Activated CD8-positive, alpha-beta memory T cell treated with anti-CD3 and anti-CD28 coated beads, Interleukin-2, amount 10 ng/mL, durations not matched to agents 7 days and 5 days (primary cell): ENCODE measurements around the gene LLGL2. TPM values are rescaled to one million over a fixed set of nuclear protein-coding genes. Genes with fewer than 3 reads are reported as not detected.
A peak's percentile ranks its signal among the peaks of the same experiment; 100 is the strongest.

Experiments
- ATAC-seq: fragments of 150-1000 bp; cut with Tn5 transposase; one replicate; pipeline ENCODE4 v1.10.0; 2021; ENCODE audit warnings: moderate library complexity
- CTCF ChIA-PET: fragments of 350-600 bp; sonication (Branson Sonifier 250); formaldehyde crosslinking; loops from one replicate; lab custom pipeline; 2021; ENCODE audit warnings: antibody characterized with exemption; lab: Charles Lee
- DNase-seq: peaks from one replicate; pipeline ENCODE4 v3.0.0-alpha.2; 2020
- H3K27ac Mint-ChIP-seq: one replicate; pipeline ENCODE4 v1.8.0; 2021; ENCODE audit warnings: mild to moderate bottlenecking, mixed read lengths
- H3K27me3 Mint-ChIP-seq: one replicate; pipeline ENCODE4 v1.8.0; 2021; ENCODE audit warnings: mixed read lengths
- H3K36me3 Mint-ChIP-seq: one replicate; pipeline ENCODE4 v1.8.0; 2021; ENCODE audit warnings: mild to moderate bottlenecking, mixed read lengths
- H3K4me1 Mint-ChIP-seq: one replicate; pipeline ENCODE4 v1.8.0; 2021; ENCODE audit warnings: mixed read lengths
- H3K4me3 Mint-ChIP-seq: one replicate; pipeline ENCODE4 v1.8.0; 2021; ENCODE audit warnings: mild to moderate bottlenecking, moderate library complexity, mixed read lengths
- H3K9me3 Mint-ChIP-seq: one replicate; pipeline ENCODE4 v1.8.0; 2022; ENCODE audit warnings: low read depth, mixed read lengths
- total RNA-seq, 2 experiments: library from RNA; stranded (reverse); gene quantifications; one replicate each; pipeline ENCODE4 v1.2.3, GENCODE V29; 2021

LLGL2 gene
- total RNA-seq, 2 experiments from 2014 or later = 15.7 to 30.5 TPM

DNA sequence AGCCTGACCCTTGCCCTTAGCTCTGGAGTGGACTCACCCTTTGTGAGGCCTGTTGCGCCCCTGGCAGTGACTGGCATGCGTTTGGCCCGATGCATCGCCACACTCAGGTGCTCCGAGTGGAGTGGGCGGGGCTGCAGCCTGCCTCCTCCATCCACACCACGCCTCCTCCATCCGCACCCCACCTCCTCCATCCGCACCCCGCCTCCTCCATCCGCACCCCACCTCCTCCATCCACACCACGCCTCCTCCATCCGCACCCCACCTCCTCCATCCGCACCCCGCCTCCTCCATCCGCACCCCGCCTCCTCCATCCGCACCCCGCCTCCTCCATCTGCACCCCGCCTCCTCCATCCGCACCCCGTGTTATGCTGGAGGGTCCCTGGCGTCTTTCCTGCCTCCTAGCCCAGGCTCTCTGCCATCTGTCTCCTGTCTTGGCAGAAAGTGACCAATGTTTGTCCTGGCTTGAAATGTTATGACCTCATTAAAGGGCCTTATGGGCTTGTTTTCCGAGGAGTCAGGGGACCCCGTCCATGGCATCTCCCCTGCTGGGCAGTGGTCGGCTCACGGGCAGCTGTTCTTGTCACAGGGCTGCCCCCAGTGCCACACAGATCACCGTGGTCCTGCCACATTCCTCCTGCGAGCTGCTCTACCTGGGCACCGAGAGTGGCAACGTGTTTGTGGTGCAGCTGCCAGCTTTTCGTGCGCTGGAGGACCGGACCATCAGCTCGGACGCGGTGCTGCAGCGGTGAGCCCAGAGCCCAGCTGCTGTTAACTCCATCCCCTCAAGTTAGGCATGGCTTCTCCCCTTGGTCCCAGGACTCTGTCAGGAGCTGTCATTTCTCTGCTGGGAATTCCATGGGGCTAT, 33.4 kb downstream of the LLGL2 start:
- ATAC-seq (no peak), DNase-seq (no peak)
- H3K9me3 Mint-ChIP-seq = no peaks in the 10 kb centered on the region
- no peak overlapping the region for H3K27ac Mint-ChIP-seq
- H3K27me3 Mint-ChIP-seq = no peaks in the 10 kb centered on the region
- CTCF ChIA-PET = no interaction called here
- H3K36me3 Mint-ChIP-seq = no peaks in the 10 kb centered on the region
- H3K4me3 Mint-ChIP-seq = no peak overlapping the region
- H3K4me1 Mint-ChIP-seq = no peaks in the 10 kb centered on the region

DNA sequence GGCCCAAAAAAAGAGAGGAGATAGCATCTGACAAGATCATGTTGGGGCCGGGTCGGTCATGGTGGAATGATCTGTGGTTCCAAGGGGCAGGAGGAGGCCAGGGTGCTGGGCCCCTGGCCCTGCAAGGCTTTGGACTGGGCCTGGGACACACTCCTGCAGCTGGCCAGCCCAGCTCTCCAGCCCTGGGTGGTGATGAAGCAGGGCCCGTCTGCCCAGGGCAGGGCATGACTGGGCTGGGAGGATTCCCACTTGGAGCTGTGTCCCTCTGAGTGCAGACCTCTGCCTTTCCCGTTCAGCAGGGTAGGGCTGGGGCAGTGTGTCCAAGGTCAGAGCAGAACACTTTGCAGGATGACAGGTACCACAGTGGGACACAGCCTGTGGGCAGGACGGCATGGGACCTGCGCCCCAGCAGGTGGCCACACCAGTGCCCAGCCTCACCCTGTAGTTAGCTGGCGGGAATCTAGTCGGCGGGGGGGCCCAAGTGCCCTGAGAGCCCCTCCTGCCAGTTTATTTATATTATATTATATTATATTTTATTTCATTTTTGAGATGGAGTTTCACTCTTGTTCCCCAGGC, 34.5 kb downstream of the LLGL2 start:
- Mint-ChIP-seq H3K4me3 (no peak overlapping the region), H3K36me3 (no peaks in the 10 kb centered on the region), H3K4me1 (no peaks in the 10 kb centered on the region), H3K9me3 (no peaks in the 10 kb centered on the region), H3K27ac (no peak overlapping the region), H3K27me3 (no peaks in the 10 kb centered on the region)
- ATAC-seq (no peak), DNase-seq (no peak)
- CTCF ChIA-PET = interaction anchor here (1.5 kb wide), 1 partner anchor 41 kb away, joined by 3 read pairs; no protein-coding TSS in a partner anchor

DNA sequence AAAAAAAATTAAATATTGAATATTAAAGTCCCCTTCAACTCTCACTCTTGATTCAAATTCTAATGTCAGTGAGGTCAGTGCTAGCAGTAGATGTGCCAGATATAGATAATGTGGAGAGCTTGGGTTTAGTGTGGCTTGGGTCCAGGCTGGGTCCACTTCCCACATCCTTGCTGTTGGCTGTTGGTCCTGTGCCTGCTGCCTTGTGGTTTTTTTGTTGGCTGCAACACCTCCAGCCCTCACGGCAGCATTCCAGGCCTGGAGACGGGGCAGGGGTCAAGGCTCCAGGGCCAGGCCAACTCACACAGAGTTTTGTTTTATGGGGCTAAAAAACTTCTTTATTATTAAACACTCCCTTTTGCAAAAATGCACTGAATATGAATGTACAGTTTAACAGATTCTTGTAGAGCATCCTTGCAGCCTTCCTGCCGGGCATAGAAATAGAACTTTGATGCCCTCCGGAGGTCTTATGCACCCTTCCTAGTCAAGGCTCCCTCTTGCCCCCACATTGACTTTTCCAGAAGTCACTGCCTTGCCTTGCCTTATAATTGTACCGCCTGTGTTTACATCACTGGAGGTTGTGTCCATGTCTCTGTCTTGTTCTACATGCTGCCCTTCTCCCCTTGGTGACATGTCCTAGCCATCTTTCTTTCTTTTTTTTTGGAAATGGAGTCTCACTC, 36.6 kb downstream of the LLGL2 start:
- Mint-ChIP-seq H3K36me3 (no peaks in the 10 kb centered on the region), H3K4me3 (no peak overlapping the region), H3K27me3 (no peaks in the 10 kb centered on the region), H3K9me3 (no peaks in the 10 kb centered on the region), H3K27ac (no peak overlapping the region), H3K4me1 (no peaks in the 10 kb centered on the region)
- DNase-seq = no peak
- no peak for ATAC-seq
- CTCF ChIA-PET = no interaction called here

DNA sequence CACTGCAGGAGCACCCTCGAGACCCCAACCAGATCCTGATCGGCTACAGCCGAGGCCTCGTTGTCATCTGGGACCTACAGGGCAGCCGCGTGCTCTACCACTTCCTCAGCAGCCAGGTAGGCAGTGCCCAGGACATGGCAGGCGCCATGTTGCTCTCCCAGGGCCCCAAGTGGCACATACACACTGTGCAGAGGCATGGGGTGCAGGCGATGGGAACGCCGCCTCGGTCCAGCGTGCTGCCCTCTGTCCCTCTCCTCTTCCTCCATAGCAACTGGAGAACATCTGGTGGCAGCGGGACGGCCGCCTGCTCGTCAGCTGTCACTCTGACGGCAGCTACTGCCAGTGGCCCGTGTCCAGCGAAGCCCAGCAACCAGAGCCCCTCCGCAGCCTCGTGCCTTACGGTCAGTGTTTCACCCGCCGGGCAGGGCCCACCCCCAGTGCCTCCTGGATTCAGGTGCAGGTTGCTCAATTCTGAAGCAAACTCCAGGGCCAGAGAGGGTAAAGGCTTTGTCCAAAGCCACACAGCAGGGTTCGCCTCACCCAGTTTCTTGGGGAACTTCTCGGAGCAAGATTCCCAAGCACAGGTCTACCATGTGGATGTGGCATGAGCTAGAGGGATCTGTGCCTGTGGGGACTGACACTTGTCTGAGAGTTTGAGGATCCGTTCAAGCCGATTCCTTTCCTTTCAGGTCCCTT, 37.7 kb downstream of the LLGL2 start:
- CTCF ChIA-PET = no interaction called here
- Mint-ChIP-seq H3K9me3 (no peaks in the 10 kb centered on the region), H3K4me1 (no peaks in the 10 kb centered on the region), H3K27me3 (no peaks in the 10 kb centered on the region), H3K27ac (no peak overlapping the region), H3K4me3 (no peak overlapping the region), H3K36me3 (no peaks in the 10 kb centered on the region)
- DNase-seq (no peak), ATAC-seq (no peak)

DNA sequence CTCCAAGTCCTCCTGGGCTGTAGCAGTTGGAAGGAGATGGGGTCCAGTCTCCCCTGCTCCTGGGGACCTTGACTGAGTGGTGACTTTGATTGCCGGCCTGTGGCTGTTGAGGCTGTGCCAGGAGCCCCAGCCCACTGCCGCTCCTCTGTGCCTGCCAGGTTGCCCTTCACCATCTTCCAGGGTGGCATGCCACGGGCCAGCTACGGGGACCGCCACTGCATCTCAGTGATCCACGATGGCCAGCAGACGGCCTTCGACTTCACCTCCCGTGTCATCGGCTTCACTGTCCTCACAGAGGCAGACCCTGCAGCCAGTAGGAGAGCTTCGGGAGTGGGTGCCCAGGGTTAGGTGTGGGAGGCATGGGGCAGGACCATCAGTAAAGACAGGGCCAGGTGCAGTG, 38.7 kb downstream of the LLGL2 start:
- no peak overlapping the region for H3K27ac Mint-ChIP-seq
- no peak for DNase-seq

DNA sequence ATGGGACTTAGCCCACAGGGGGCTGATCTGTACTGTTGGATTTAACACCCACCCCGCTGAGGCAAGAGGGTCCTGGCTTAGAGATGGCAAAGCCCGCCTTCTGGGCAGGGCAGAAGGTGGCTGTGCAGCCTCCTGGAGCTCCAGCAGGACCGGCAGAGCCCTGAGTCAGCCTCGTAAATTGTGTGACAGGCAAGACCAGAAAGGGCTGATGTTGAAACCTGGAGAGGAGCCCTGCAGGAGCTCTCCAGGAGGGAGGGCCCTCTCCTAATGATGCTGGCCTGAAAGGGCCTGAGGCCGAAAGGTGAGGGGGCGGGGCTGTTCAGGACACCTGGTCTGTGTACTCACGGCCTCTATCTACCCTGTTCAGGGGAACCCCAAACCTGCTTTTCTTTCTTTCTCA, 39.6 kb downstream of the LLGL2 start:
- no peaks in the 10 kb centered on the region for H3K9me3 Mint-ChIP-seq
- H3K27ac Mint-ChIP-seq = no peak overlapping the region
- no peaks in the 10 kb centered on the region for H3K27me3 Mint-ChIP-seq
- CTCF ChIA-PET = interaction anchor here (0.8 to 1.0 kb wide), 2 partner anchors 23 to 68 kb away, joined by 3 read pairs; partner anchors contain the start of gene SMIM5
- H3K4me3 Mint-ChIP-seq = no peak overlapping the region
- H3K4me1 Mint-ChIP-seq = no peaks in the 10 kb centered on the region
- no peaks in the 10 kb centered on the region for H3K36me3 Mint-ChIP-seq
- ATAC-seq (no peak), DNase-seq (no peak)

More for the DNA sequence above, 38.7 kb downstream of the LLGL2 start:
- ATAC-seq = no peak
- Mint-ChIP-seq H3K36me3 (no peaks in the 10 kb centered on the region), H3K4me3 (no peak overlapping the region), H3K27me3 (no peaks in the 10 kb centered on the region), H3K4me1 (no peaks in the 10 kb centered on the region), H3K9me3 (no peaks in the 10 kb centered on the region)
- CTCF ChIA-PET = no interaction called here

DNA sequence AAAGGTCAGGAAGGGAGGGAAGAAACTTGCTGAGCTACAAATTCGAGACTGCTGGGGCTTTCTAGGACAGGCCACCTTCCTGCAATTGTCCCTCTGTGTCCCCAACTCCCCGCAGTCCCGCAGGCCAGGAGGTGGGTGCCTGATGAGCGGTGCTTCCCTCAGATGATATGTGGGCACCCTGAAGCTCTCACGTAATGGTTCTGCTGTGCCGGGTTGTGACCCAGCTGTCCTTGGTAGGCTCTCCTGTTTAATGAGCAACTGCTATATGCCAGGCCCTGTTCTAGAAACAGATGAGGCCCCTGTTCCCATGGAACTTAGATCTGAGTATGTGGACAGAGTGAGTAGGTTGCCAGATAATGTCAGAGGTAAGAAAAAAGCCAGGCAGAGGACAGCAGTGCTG, 40.1 kb downstream of the LLGL2 start:
- CTCF ChIA-PET = interaction anchor here (0.8 to 1.0 kb wide), 2 partner anchors 23 to 67 kb away, joined by 3 read pairs; partner anchors contain the start of gene SMIM5
- H3K36me3 Mint-ChIP-seq = no peaks in the 10 kb centered on the region
- H3K27me3 Mint-ChIP-seq = no peaks in the 10 kb centered on the region
- no peak overlapping the region for H3K4me3 Mint-ChIP-seq
- DNase-seq (no peak), ATAC-seq (no peak)
- no peak overlapping the region for H3K27ac Mint-ChIP-seq
- H3K4me1 Mint-ChIP-seq = peaks cover under 1% of the 10 kb centered on the region
- no peaks in the 10 kb centered on the region for H3K9me3 Mint-ChIP-seq

DNA sequence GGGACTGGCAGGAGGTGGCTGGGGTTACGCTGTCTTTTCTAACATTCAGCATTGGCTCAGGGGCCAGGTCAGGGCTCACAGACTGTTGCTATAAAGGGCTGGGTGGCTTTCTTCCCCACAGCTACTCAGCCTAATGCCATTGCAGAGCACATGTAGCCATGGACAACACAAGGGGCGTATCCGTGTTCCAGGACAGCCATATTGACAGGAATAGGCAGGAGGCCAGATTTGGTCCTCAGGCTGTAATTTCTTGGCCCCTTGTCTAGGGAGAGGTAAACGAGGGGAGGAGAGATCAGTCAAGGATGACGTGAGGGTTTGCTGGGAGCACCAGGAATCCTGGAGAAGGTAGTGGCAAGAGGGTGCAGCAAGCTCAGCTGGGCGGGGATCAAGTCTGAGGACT, 40.9 kb downstream of the LLGL2 start:
- Mint-ChIP-seq H3K36me3 (no peaks in the 10 kb centered on the region), H3K4me3 (no peak overlapping the region), H3K4me1 (peaks cover 7% of the 10 kb centered on the region), H3K9me3 (no peaks in the 10 kb centered on the region), H3K27ac (no peak overlapping the region), H3K27me3 (no peaks in the 10 kb centered on the region)
- CTCF ChIA-PET = no interaction called here
- no peak for DNase-seq
- no peak for ATAC-seq

DNA sequence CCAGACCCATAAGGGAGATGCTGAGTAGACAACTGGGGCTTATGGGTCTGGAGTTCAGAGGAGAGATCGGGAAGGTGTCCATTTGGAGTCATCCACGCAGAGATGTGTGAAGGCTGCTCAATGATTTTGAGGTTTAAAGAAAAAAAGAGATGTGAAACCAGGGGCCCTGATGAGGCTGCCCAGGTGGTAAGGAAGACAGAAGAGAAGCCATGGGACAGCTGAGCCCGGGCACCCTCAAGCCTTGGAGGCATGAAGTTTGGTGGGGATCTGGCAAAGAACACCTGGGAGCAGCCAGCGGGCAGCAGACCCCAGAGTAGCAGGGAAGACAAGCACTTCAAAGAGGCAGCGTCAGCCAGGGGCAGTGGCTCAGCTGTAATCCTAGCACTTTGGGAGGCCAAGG, 41.3 kb downstream of the LLGL2 start:
- Mint-ChIP-seq H3K27me3 (no peaks in the 10 kb centered on the region), H3K9me3 (no peaks in the 10 kb centered on the region), H3K4me1 (peaks cover 8% of the 10 kb centered on the region), H3K36me3 (no peaks in the 10 kb centered on the region), H3K4me3 (no peak overlapping the region), H3K27ac (no peak overlapping the region)
- DNase-seq (no peak), ATAC-seq (no peak)
- CTCF ChIA-PET = no interaction called here

DNA sequence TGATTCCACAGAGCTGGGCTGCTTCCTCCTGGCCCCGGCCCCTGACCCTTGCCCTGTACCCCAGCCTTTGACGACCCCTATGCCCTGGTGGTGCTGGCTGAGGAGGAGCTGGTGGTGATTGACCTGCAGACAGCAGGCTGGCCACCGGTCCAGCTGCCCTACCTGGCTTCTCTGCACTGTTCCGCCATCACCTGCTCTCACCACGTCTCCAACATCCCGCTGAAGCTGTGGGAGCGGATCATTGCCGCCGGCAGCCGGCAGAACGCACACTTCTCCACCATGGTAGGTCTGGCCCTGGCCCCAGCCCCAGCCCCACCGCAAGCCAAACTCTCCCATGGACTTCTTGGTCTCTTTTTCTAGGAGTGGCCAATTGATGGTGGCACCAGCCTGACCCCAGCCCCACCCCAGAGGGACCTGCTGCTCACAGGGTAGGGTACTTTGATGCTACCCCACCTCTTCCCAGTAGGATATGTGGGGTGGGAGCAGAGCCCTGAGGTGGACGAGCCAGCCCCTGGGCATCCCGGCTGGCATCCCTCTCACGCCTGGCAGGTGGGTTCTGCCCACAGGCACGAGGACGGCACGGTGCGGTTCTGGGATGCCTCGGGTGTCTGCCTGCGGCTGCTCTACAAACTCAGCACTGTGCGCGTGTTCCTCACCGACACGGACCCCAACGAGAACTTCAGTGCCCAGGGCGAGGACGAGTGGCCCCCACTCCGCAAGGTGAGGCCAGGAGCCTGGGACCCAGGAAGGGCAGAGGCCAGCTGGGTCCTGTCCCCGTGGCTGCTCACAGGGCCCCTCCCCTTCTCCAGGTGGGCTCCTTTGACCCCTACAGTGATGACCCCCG, 43.1 kb downstream of the LLGL2 start:
- H3K36me3 Mint-ChIP-seq = no peaks in the 10 kb centered on the region
- no peaks in the 10 kb centered on the region for H3K27me3 Mint-ChIP-seq
- no peaks in the 10 kb centered on the region for H3K9me3 Mint-ChIP-seq

DNA sequence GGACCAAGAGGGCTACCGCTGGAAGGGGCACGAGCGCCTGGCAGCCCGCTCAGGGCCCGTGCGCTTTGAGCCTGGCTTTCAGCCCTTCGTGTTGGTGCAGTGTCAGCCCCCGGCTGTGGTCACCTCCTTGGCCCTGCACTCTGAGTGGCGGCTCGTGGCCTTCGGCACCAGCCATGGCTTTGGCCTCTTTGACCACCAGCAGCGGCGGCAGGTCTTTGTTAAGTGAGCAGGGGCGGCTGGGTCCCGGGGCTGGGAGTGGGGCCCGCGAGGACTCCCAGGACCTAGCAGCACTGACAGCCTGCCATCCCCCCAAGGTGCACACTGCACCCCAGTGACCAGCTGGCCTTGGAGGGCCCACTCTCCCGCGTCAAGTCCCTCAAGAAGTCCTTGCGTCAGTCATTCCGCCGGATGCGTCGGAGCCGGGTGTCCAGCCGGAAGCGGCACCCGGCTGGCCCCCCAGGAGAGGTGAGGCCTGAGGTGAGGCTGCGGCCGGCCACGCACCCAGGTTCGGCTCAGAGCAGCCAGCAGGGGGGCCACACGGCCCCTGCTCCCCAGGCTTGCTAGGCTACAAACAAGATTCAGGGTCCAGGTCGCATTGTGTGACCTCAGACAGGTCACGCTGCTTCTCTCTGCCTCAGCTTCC, 44.7 kb downstream of the LLGL2 start:
- CTCF ChIA-PET = interaction anchor here (0.7 to 2.2 kb wide), 3 partner anchors 18 to 177 kb away, joined by 3 to 5 read pairs (median 4); no protein-coding TSS in a partner anchor
- no peak overlapping the region for H3K27ac Mint-ChIP-seq

More for the DNA sequence above, 43.1 kb downstream of the LLGL2 start:
- CTCF ChIA-PET = interaction anchor here (1.4 to 2.2 kb wide), 2 partner anchors 64 to 179 kb away, joined by 4 to 5 read pairs; partner anchors contain the start of gene SMIM5
- ATAC-seq (no peak), DNase-seq (no peak)
- no peak overlapping the region for H3K27ac Mint-ChIP-seq
- H3K4me3 Mint-ChIP-seq = no peak overlapping the region
- peaks cover 8% of the 10 kb centered on the region for H3K4me1 Mint-ChIP-seq

DNA sequence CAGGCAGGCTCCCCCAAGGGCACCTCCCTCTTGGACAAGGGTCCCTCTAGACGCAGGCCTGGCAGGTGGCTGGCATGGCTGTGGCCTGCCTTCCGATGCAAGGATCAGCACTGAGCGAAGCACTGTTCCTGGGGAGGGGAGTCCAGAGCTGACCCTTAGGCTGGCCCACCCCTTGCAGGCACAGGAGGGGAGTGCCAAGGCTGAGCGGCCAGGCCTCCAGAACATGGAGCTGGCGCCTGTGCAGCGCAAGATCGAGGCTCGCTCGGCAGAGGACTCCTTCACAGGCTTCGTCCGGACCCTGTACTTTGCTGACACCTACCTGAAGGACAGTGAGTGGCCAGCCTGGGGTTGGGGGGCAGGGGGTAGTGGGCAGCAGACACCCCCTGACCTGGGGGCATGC, 45.3 kb downstream of the LLGL2 start:
- peak overlapping the region; percentile 78 for H3K27ac Mint-ChIP-seq
- DNase-seq (no peak), ATAC-seq (no peak)
- H3K4me1 Mint-ChIP-seq = peaks cover 8% of the 10 kb centered on the region
- H3K27me3 Mint-ChIP-seq = no peaks in the 10 kb centered on the region
- H3K36me3 Mint-ChIP-seq = no peaks in the 10 kb centered on the region
- no peak overlapping the region for H3K4me3 Mint-ChIP-seq
- CTCF ChIA-PET = interaction anchor here (0.8 to 2.2 kb wide), 4 partner anchors 18 to 179 kb away, joined by 3 to 5 read pairs (median 4); partner anchors contain the start of gene SMIM5
- H3K9me3 Mint-ChIP-seq = no peaks in the 10 kb centered on the region

More for the DNA sequence above, 44.7 kb downstream of the LLGL2 start:
- ATAC-seq (no peak), DNase-seq (no peak)
- Mint-ChIP-seq H3K27me3 (no peaks in the 10 kb centered on the region), H3K36me3 (no peaks in the 10 kb centered on the region), H3K9me3 (no peaks in the 10 kb centered on the region), H3K4me1 (peaks cover 8% of the 10 kb centered on the region), H3K4me3 (no peak overlapping the region)
